ENCODE results near the gene FHDC1.

FHDC1 gene

DNA sequence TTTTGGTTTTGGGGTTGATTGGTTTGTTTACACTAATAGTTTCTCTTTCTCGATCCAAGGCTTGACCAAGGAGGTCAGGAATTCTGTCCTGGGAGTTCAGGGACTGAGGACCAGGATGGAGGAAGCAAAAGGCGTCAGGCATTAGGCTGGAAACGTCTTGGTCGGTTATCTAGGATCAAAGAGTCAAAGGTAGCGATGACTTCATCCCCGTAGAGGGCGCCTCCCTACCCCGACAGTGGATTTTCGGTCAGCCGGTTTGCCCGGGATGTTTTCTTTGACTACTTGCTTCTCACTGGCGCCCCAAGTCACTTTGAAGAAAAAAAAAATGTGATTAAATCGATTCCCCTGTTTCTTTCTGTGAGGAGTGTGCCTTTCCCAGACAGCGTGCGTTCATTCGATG is 980 bp upstream of the FHDC1 start:
- no peak for DNase-seq (ENCODE audit: low spot score)

DNA sequence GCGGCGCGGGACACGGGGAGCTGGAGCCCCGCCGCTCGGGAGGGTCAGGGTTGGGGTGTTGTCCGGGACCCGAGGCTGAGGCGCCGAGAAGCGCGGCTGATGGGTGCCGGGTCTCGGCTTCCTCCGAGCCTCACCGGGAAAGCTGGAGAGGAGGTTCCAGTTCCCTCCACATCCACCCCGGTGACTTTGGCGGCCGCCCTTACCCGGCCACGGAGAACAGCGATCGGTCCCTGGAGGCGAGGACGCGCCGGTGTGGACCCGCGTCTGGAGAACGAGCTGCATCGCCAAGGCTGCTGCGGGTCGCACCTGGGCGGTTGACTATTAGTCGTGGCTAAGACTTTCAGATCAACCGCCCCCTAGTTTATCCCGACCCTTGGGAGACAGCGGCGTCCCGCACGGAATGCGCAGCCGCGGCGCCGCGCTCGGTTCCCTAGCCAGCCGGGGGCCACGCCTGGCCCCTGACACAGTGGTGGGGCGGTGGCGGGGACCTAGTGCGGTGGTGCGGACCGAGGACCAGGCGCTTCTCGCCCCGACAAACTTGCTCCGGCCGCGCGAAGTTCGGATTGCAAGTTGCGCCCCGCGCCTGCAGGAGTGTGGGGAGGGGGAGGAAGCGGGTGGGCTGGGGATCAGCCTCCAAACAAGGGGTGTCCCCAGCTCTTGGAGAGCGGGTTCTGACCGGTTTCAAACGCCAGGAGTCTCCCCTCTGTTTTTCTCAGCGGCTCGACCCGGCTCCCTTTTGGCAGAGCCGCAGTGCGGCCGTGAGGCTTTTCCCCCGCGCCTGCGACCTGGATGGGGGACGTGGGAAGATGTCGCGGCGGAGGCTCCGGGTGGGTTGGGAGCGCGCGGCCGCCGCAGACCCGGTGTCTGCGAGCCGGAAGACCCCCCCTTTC is 568 bp downstream of the FHDC1 start:
- DNase-seq (ENCODE audit: low spot score), result no peak

DNA sequence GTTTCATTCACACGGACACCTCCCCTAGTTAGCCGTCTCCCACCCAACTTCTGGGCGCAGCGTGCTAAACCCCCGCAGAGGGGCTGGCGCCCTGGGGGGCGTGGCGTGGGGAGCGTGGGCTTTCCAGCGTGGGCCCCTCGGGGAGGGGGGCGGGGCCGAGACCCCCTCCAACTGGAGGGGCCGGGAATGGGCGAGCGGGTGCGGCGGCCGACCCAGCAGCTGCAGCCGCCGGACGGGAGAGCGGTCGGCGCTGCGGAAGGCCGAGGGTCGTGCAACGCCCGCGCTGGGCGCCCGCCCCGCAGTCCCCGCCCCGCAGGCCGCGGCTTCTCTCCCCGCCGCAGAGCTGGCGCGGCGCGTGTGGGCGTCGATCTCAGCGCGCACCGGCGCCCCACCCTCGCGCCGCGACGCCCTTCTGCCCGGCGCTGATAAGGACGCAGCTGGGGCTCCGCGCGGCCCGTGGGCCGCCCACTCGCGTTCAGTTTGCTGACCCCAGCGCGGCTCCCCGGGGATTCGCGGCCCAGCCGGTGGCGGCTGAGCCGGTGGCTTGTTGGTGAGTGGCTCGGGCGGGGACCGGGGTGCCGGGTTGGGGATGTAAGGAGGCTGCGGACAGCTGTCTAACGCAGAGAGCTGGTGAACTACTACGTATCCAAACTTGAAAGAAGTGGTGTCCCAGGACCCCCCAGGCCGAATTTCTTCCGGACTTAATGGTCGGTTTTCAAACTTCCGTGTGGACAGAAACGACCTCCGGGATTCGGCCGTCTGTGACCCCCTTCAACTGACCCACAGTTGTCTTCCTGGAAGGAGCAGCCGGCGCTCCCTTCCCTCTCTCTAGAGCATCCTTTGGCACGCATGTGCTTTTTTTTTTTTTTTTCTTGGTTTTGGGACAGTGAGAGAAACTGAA is 1.5 kb downstream of the FHDC1 start:
- no peak for DNase-seq (ENCODE audit: low spot score)

GRCh38 chr4:152938237-152938947 is 2.3 kb downstream of the FHDC1 start:
- DNase-seq (ENCODE audit: low spot score), result no peak

- DNase-seq (ENCODE audit: low spot score), result no peak
These were observed 3.5 kb downstream of the FHDC1 start for GRCh38 chr4:152939621-152940020.

DNA sequence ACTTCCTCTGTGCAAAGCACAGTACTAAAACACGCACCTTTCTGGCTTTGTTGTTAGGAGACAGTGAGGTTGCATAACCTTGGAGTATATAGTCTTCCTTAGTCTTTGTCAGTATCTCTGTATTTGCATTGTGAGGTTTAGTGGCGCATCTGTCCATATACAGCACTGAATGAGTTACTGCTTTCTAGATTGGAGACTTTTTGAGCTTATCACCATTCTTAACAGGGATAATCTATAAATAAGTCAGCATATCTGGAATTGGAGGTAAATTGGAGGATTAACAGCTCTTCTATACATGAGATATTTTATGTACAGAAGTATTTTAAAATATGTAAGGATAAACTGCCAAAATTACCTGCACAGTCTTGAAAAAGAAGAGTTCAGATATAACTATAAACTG is 4.3 kb downstream of the FHDC1 start:
- no peak for DNase-seq (ENCODE audit: low spot score)

DNA sequence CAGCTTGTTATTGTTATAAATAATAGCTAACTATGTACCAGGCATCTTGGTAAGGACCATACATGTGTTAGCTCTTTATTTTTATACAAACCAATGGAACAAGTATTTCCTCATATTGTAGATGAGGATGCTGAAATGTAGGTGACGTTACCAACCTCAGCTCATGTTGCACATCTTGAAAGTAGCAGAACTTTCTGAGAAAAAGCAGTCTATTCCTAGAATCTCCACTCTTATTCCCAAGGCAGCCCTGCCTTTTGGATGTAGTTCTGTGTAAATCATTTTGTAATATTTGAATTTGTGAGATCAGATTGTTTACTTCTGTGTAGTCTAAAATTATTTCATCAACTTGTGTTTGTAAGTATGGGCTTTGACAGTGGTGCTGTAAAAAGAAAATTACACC is 5.3 kb downstream of the FHDC1 start:
- no peak for DNase-seq (ENCODE audit: low spot score)

DNA sequence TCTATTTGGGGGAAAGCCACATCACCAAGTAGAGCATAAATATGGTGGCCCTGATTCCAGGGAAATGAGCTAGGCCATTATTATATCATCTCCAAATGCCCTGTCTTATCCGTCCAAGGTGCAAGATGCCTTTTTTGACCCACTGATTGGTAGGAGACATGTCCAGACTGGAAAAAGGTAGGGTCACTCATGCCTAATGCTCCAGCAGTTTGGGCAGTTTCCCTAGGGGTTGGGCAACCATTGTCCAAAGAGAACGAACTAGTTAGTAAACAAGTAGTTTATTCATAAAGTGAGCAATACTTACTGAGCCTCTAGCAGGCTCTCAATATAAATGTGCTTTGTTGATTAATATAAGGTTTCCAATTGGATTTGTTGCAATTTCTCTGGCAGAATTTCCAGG is 6.2 kb downstream of the FHDC1 start:
- no peak for DNase-seq (ENCODE audit: low spot score)

DNA sequence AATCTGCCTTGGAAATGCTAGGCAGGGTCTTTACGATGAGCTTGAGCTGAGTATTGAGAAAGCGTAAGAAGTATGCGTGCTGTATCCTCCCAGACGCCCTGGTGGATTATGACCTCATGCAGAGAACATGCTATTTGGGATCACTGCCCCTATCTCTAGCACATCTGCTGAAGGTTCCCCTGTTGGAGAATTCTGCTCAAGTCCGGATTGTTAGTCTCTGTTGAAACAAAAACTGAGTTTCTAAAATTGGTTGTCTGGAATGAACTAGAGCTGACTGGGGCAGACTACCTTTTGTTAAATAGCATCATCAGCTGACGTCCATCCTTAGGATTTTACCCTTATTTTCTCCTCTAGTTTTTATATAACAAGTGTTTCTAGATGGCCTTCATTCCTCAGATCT is 7.5 kb downstream of the FHDC1 start:
- no peak for DNase-seq (ENCODE audit: low spot score)

DNA sequence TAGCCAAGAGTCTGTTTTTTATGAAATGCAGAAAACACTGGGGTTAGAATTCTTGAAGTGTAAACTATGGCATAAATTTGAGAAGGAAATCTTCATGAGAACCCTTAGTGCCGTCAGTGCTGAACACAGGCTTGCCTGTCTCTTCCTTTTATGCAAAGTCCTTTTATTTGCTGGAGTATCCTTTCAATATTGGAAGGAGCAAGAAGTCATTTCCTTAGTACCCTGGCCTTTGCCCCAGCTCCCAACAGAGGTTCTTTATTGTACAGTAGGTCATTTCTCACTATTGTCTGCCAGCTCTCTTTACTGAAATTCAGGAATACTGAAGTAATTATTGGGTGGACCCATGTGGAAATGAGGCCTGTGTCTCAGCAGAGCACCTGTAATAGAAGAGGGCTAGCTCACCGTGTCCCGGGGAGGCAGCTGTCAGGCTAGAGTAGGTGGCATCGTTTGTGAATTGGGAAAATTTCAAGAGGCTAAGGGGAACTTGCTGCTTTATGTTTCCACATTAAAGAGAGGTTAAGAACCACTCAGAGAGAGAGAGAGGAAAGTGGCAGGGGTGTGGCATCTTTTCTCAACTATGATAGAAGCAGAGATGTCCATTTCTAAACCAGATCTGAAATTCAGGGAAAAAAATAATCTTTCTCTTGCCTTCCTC is 8.7 kb downstream of the FHDC1 start:
- no peak for DNase-seq (ENCODE audit: low spot score)

DNA sequence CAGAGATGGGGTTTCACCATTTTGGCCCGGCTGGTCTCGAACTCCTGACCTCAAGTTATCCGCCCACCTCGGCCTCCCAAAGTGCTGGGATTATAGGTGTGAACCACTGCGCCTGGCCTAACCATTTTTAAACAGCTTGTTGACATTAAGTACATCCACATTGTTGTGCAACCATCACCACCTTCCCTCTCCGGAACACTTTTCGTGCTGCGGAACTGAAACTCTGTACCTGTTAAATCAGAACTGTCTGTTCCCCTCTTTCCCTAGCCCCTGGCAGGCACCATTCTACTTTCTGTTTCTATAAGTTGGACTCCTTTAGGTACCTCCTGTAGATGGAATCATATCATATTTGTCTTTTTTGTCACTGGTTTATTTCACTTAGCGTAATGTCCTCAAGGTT is 9.5 kb downstream of the FHDC1 start:
- DNase-seq (ENCODE audit: low spot score), result no peak

GRCh38 chr4:152946446-152946845 is 10.3 kb downstream of the FHDC1 start:
- no peak for DNase-seq (ENCODE audit: low spot score)

DNA sequence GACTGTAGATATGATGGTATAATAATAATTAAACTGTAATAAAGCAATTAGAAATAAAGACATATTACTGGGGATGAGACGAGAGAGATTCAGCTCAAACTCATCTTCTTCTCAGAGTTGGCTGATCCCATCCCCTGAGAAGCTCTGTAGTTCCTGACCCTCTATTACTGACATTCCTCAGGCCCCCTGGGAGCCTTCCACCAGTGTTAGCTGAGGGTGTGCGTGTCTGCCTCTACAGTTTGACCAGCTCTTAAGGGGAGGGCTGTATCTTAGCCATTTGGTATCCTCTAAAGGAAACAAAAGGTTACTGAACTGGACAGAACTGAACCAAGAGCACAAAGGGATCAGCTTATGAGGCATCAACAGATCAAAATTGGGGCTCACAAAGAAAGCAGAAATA is 11.2 kb downstream of the FHDC1 start:
- no peak for DNase-seq (ENCODE audit: low spot score)

- no peak for DNase-seq (ENCODE audit: low spot score)
These were observed 13.8 kb downstream of the FHDC1 start for GRCh38 chr4:152949930-152950329.

GRCh38 chr4:152950402-152951274 is 14.5 kb downstream of the FHDC1 start:
- DNase-seq (ENCODE audit: low spot score), result no peak

GRCh38 chr4:152951348-152951747 is 15.2 kb downstream of the FHDC1 start:
- DNase-seq (ENCODE audit: low spot score), result no peak

DNA sequence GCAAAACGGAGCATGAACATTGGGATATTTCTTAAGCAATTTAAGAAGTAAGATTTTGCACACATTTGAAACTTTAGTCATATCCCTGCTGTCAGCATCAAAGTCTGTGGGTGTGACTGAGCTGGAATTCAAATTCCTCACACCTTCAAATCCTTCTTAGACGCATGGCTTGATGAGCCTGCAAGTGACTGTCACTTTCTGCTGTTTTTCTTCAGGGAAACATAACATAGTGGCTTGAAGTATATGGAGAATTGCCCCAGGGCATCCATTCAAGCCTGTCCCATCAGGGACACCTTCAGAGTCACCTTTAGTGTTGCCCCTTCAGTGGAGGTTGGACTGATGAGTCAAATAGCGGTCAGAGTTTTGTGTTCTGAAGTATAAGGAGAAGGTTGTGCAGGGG is 17.4 kb downstream of the FHDC1 start:
- no peak for DNase-seq (ENCODE audit: low spot score)

DNA sequence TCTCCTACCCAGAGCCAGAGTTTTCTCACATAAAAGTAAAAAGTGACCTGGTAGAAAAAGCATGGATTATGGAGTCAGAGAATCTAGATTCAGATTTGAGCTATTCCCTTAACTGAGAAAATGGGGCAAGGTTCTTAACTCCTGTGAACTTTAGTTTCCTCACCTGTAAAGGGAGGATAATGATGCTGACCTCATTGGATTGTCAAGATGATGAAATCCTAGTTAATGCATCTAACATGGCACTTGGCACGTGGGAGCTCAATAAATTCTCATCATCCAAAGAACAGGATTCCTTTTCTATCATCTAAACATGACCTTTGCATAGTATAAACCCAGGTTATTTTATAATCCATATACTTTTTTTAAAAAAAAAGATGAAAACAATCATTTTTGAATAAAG is 18.6 kb downstream of the FHDC1 start:
- no peak for DNase-seq (ENCODE audit: low spot score)

DNA sequence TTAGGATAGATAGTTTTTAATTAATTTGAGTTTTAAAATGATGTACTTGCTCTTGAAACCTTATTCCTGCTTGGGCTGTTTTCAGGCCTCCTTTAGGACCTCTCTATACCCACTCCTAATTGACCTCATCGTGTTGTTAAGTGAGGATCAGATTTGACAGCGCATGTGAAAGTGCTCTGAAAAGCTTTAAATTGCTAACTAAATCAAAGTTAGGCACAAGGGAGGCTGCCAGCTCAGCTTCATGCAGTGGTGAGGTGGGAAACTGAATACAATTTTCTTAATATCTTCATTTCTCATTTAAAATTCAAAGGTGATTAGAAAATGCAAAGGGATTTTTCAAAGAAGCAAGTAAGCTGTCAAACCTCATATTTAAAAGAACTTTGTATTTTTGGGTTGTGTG is 20.0 kb downstream of the FHDC1 start:
- no peak for DNase-seq (ENCODE audit: low spot score)

GRCh38 chr4:152956650-152957436 is 20.7 kb downstream of the FHDC1 start:
- no peak for DNase-seq (ENCODE audit: low spot score)
